Fibroblast of lung (primary cell): ENCODE measurements around the gene POT1. TPM values are rescaled to one million over a fixed set of nuclear protein-coding genes. Genes with fewer than 3 reads are reported as not detected.

Experiments
- DNase-seq, 2 donors: peaks; one replicate each; pipeline versions ENCODE4 v3.0.0 to v3.0.0-alpha.2; 2010; ENCODE audit warnings: low read depth in 2 of 2
- H2AFZ ChIP-seq: 2 replicates; pipeline ENCODE4 v1.5.1; 2012; ENCODE audit warnings: low read length, control low read depth, inconsistent platforms
- H3K27ac ChIP-seq: 2 replicates; pipeline ENCODE4 v1.5.1; 2011; ENCODE audit warnings: low read length, control low read depth; ENCODE audit not compliant: insufficient read depth
- H3K27me3 ChIP-seq: 2 replicates; pipeline ENCODE4 v1.5.1; 2011; ENCODE audit warnings: mild to moderate bottlenecking, low read length; ENCODE audit not compliant: control insufficient read depth, insufficient read depth
- H3K36me3 ChIP-seq: 2 replicates; pipeline ENCODE4 v1.5.1; 2011; ENCODE audit warnings: low read length; ENCODE audit not compliant: control insufficient read depth, insufficient read depth
- H3K4me1 ChIP-seq: 2 replicates; pipeline ENCODE4 v1.5.1; 2011; ENCODE audit warnings: low read length; ENCODE audit not compliant: control insufficient read depth, insufficient read depth; ENCODE audit errors: extremely low read depth
- H3K4me2 ChIP-seq: 2 replicates; pipeline ENCODE4 v1.5.1; 2011; ENCODE audit warnings: low read length, control low read depth; ENCODE audit not compliant: insufficient read depth; ENCODE audit errors: extremely low read depth
- H3K4me3 ChIP-seq, 4 experiments: fragments of 200-600 bp in 1 of 4; sonication (generic) in 1 of 4; replicated peaks in 1 of 4; 2 replicates each; pipeline ENCODE4 v1.5.1; 2011 to 2016; ENCODE audit warnings: low read length in 4 of 4, low read depth in 3 of 4, mild to moderate bottlenecking in 3 of 4, control low read depth in 2 of 4, inconsistent platforms in 1 of 4, mixed read lengths in 1 of 4; ENCODE audit not compliant: insufficient read depth in 1 of 4; ENCODE audit errors: control extremely low read depth in 1 of 4
- H3K79me2 ChIP-seq: 2 replicates; pipeline ENCODE4 v1.5.1; 2012; ENCODE audit warnings: mild to moderate bottlenecking, low read length, inconsistent platforms; ENCODE audit not compliant: control insufficient read depth, insufficient read depth
- H3K9ac ChIP-seq: 2 replicates; pipeline ENCODE4 v1.5.1; 2011; ENCODE audit warnings: mild to moderate bottlenecking, low read length, control low read depth; ENCODE audit not compliant: insufficient read depth
- H3K9me3 ChIP-seq: 2 replicates; pipeline ENCODE4 v1.5.1; 2012; ENCODE audit warnings: low read depth, low read length; ENCODE audit not compliant: control insufficient read depth, insufficient read depth
- H4K20me1 ChIP-seq: 2 replicates; pipeline ENCODE4 v1.5.1; 2011; ENCODE audit warnings: low read length; ENCODE audit not compliant: control insufficient read depth, insufficient read depth; ENCODE audit errors: extremely low read depth
- CTCF ChIP-seq, 2 donors: IDR thresholded peaks in 1 of 2; conservative IDR thresholded peaks in 1 of 2; 1 replicate in 1 of 2; 2 replicates in 1 of 2; pipeline ENCODE4 v1.5.1; 2011 to 2012; ENCODE audit warnings: low read length in 2 of 2, control low read depth in 1 of 2, inconsistent platforms in 1 of 2, low read depth in 1 of 2, mild to moderate bottlenecking in 1 of 2
- EZH2 ChIP-seq: IDR thresholded peaks from 2 replicates; pipeline ENCODE4 v1.5.1; 2012; ENCODE audit warnings: low read length, control low read depth, mild to moderate bottlenecking; ENCODE audit errors: missing control alignments
- polyA plus RNA-seq, 2 donors: library from polyadenylated mRNA; depleted of rRNA in 1 of 2; stranded (reverse) in 1 of 2; unstranded in 1 of 2; fragments of >200 nt; gene quantifications; 2 replicates each; pipeline ENCODE4 v1.2.1, GENCODE V29; 2011 to 2012; ENCODE audit warnings: missing spikeins in 1 of 2
- total RNA-seq: library from RNA; depleted of rRNA; stranded (reverse); fragments of >200 nt; gene quantifications from 2 replicates; pipeline ENCODE4 v1.2.1, GENCODE V29; 2014

POT1 gene
- total and polyA plus RNA-seq, 2 donors (not counting 1 experiment from before 2014, with no cell fraction given), result 25.1 to 49.5 TPM

- no peak overlapping the region for H3K27ac ChIP-seq
- H3K9me3 ChIP-seq, result no peaks in the 10 kb centered on the region
- H3K4me2 ChIP-seq, result no peak overlapping the region
- H3K79me2 ChIP-seq, result no peaks in the 10 kb centered on the region
- no peaks in the 10 kb centered on the region for H4K20me1 ChIP-seq
- H3K4me1 ChIP-seq, result no peaks in the 10 kb centered on the region
- H3K9ac ChIP-seq, result no peak overlapping the region
- H3K4me3 ChIP-seq, result no peak overlapping the region
- DNase-seq, result no peak
- H2AFZ ChIP-seq, result no peak overlapping the region
- no peak for TF ChIP-seq CTCF (conservative IDR thresholded peaks at IDR 0.05 in 1 of 2, IDR thresholded peaks at IDR 0.05 in 1 of 2; ENCODE audit: low read depth in 1 of 2, low read length in 2 of 2)
- TF ChIP-seq EZH2, result no peak
- H3K27me3 ChIP-seq, result no peaks in the 10 kb centered on the region
- no peaks in the 10 kb centered on the region for H3K36me3 ChIP-seq
These were observed 93.5 kb downstream of the POT1 start for GRCh38 chr7:124836173-124836572.

GRCh38 chr7:124818807-124819206 is 110.8 kb downstream of the POT1 start:
- DNase-seq, result no peak

GRCh38 chr7:124813994-124814798 is 115.4 kb downstream of the POT1 start:
- Histone ChIP-seq H3K36me3 (no peaks in the 10 kb centered on the region), H3K79me2 (no peaks in the 10 kb centered on the region), H4K20me1 (no peaks in the 10 kb centered on the region), H3K9me3 (no peaks in the 10 kb centered on the region), H2AFZ (no peak overlapping the region), H3K9ac (no peak overlapping the region), H3K27ac (no peak overlapping the region), H3K27me3 (no peaks in the 10 kb centered on the region), H3K4me2 (no peak overlapping the region), H3K4me3 (no peak overlapping the region), H3K4me1 (no peaks in the 10 kb centered on the region)
- TF ChIP-seq CTCF (conservative IDR thresholded peaks at IDR 0.05 in 1 of 2, IDR thresholded peaks at IDR 0.05 in 1 of 2; ENCODE audit: low read depth in 1 of 2, low read length in 2 of 2), result no peak
- no peak for TF ChIP-seq EZH2
- no peak for DNase-seq

More at GRCh38 chr7:124818807-124819206, 110.8 kb downstream of the POT1 start:
- Histone ChIP-seq H3K79me2 (no peaks in the 10 kb centered on the region), H4K20me1 (no peaks in the 10 kb centered on the region), H3K27me3 (no peaks in the 10 kb centered on the region), H3K4me3 (no peak overlapping the region), H2AFZ (no peak overlapping the region), H3K27ac (no peak overlapping the region), H3K4me2 (no peak overlapping the region), H3K4me1 (no peaks in the 10 kb centered on the region), H3K36me3 (peaks cover 1% of the 10 kb centered on the region), H3K9ac (no peak overlapping the region), H3K9me3 (no peaks in the 10 kb centered on the region)
- TF ChIP-seq CTCF (conservative IDR thresholded peaks at IDR 0.05 in 1 of 2, IDR thresholded peaks at IDR 0.05 in 1 of 2; ENCODE audit: low read depth in 1 of 2, low read length in 2 of 2), result no peak
